Measurements from ENCODE around the gene QSOX2. TPM values are rescaled to one million over a fixed set of nuclear protein-coding genes. Genes with fewer than 3 reads are reported as not detected.

QSOX2 gene
- total and polyA plus RNA-seq, 7 donors = 0.60 to 10.1 (median 3.5) TPM

GRCh38 chr9:136282272-136282861 lies 36.8 kb upstream of the QSOX2 start:
- no peaks in the 10 kb centered on the region for H3K36me3 ChIP-seq
- peaks cover 0 to 8% (median 6%) of the 10 kb centered on the region in 4 donors for H3K4me1 ChIP-seq
- no peak overlapping the region for H3K27ac ChIP-seq
- WGBS, 2 donors = 27 to 46% methylated on average over 14 of the region's 14 CpGs
- no peaks in the 10 kb centered on the region for H3K9me3 ChIP-seq
- intact Hi-C loops (cut with DNase I) = no loop called here
- no peak overlapping the region for H3K4me3 ChIP-seq
- TF ChIP-seq POLR2A (IDR thresholded peaks at IDR 0.05) = no peak
- peaks cover 0 to 79% (median 36%) of the 10 kb centered on the region in 3 donors for H3K27me3 ChIP-seq
- DNase-seq = no peak

DNA sequence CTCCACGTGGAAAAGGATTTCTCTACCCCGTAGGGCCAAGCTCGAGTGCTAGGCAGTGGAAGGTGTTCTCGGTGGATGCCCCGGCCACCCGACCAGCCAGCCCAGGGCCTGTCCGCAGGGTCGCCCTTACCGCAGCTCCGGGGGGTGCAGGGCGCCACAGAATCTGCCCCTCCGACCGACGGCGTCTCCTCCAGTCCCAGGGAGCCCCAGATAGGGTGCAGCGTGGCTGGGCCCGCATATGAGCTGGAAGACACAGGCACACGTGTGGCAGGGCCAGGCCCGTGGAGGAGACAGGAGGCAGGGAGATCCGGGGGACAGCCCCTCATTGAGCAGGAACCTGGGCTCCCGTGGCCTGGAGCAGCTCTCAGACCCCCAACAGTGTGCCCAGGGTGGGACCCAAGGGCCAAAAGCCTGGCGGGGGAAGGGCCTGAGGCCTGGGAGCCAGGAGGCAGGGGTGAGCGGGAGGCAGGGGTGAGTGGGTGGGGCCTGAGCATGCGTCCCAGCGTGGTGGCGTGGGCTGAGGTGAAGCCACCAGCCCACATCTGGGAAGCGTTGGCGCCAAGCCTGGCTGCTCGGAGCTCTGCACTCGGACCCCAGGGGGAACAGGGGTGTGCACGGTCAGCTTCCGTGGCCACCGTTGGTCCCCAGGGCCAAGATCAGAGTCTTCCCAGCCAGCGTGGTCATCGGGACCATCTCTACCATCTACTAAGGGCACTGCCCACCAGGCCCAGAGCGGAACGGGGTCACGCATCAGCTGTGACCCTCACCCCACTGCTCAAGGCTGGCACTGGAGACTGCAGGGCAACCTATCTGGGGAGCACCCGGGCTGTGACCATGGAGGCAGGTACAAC lies 36.0 kb upstream of the QSOX2 start:
- 83 to 87% methylated on average over 39 of the region's 39 CpGs for WGBS, 2 donors
- intact Hi-C loops (cut with DNase I) = no loop called here
- DNase-seq = no peak

GRCh38 chr9:136280535-136281315 lies 35.1 kb upstream of the QSOX2 start:
- TF ChIP-seq POLR2A (IDR thresholded peaks at IDR 0.05) (no peak), POLR2AphosphoS5 (IDR thresholded peaks at IDR 0.05) (no peak), CTCF (IDR thresholded peaks at IDR 0.05) (no peak), EP300 (IDR thresholded peaks at IDR 0.05) (no peak)
- DNase-seq = no peak
- H3K36me3 ChIP-seq = no peaks in the 10 kb centered on the region
- 86 to 90% methylated on average over 16 of the region's 16 CpGs for WGBS, 2 donors
- intact Hi-C loops (cut with DNase I) = no loop called here
- H3K27ac ChIP-seq = no peak overlapping the region
- H3K4me3 ChIP-seq = no peak overlapping the region
- H3K9me3 ChIP-seq = no peaks in the 10 kb centered on the region
- H3K4me1 ChIP-seq = peaks cover 0 to 8% (median 6%) of the 10 kb centered on the region in 4 donors
- peaks cover 0 to 77% (median 25%) of the 10 kb centered on the region in 3 donors for H3K27me3 ChIP-seq

More for the DNA sequence above, 36.0 kb upstream of the QSOX2 start:
- Histone ChIP-seq H3K4me1 (peaks cover 0 to 8% (median 6%) of the 10 kb centered on the region in 4 donors), H3K27ac (no peak overlapping the region), H3K36me3 (no peaks in the 10 kb centered on the region), H3K27me3 (peaks cover 0 to 77% (median 32%) of the 10 kb centered on the region in 3 donors), H3K9me3 (no peaks in the 10 kb centered on the region), H3K4me3 (no peak overlapping the region)
- TF ChIP-seq POLR2AphosphoS5 (IDR thresholded peaks at IDR 0.05) = no peak
- TF ChIP-seq EP300 (IDR thresholded peaks at IDR 0.05) = no peak
- no peak for TF ChIP-seq POLR2A (IDR thresholded peaks at IDR 0.05)
- no peak for TF ChIP-seq CTCF (IDR thresholded peaks at IDR 0.05)

- no peak overlapping the region for H3K4me3 ChIP-seq
- no peak overlapping the region for H3K27ac ChIP-seq
- no peaks in the 10 kb centered on the region for H3K9me3 ChIP-seq
- intact Hi-C loops (cut with DNase I) = no loop called here
- no peaks in the 10 kb centered on the region for H3K36me3 ChIP-seq
- no peak for TF ChIP-seq CTCF (IDR thresholded peaks at IDR 0.05)
- no peak for TF ChIP-seq POLR2AphosphoS5 (IDR thresholded peaks at IDR 0.05)
- TF ChIP-seq POLR2A (IDR thresholded peaks at IDR 0.05) = no peak
- TF ChIP-seq EP300 (IDR thresholded peaks at IDR 0.05) = no peak
- H3K27me3 ChIP-seq = peaks cover 0 to 71% (median 14%) of the 10 kb centered on the region in 3 donors
- peaks cover 0 to 8% (median 6%) of the 10 kb centered on the region in 4 donors for H3K4me1 ChIP-seq
- DNase-seq = no peak
- 83 to 93% methylated on average over 6 of the region's 6 CpGs for WGBS, 2 donors
Measured at GRCh38 chr9:136279471-136279870, 33.9 kb upstream of the QSOX2 start.

- 86 to 89% methylated on average over 1 of the region's 1 CpG for WGBS, 2 donors
- no peak for DNase-seq
Measured at GRCh38 chr9:136278894-136279293, 33.3 kb upstream of the QSOX2 start.

More at GRCh38 chr9:136278894-136279293, 33.3 kb upstream of the QSOX2 start:
- no peaks in the 10 kb centered on the region for H3K9me3 ChIP-seq
- TF ChIP-seq POLR2AphosphoS5 (IDR thresholded peaks at IDR 0.05) = no peak
- TF ChIP-seq EP300 (IDR thresholded peaks at IDR 0.05) = no peak
- TF ChIP-seq POLR2A (IDR thresholded peaks at IDR 0.05) = no peak
- TF ChIP-seq CTCF (IDR thresholded peaks at IDR 0.05) = no peak
- H3K36me3 ChIP-seq = no peaks in the 10 kb centered on the region
- intact Hi-C loops (cut with DNase I) = no loop called here
- no peak overlapping the region for H3K4me3 ChIP-seq
- H3K27me3 ChIP-seq = peaks cover 0 to 65% (median 8%) of the 10 kb centered on the region in 3 donors
- peaks cover 0 to 8% (median 6%) of the 10 kb centered on the region in 4 donors for H3K4me1 ChIP-seq
- no peak overlapping the region for H3K27ac ChIP-seq
